Right atrium auricular region (tissue), 2 donors: Measurements from ENCODE around the gene PP2D1. TPM values are rescaled to one million over a fixed set of nuclear protein-coding genes. Genes with fewer than 3 reads are reported as not detected.
"Not testable (repeated sequence)": the region's sequence is repeated elsewhere in the genome, so short reads cannot be mapped to it uniquely, and the experiment has no call there.

ENCODE experiments used
- DNase-seq: peaks from one replicate; pipeline ENCODE4 v3.0.0-alpha.2; 2019; ENCODE audit warnings: low spot score
- H3K27ac ChIP-seq, 2 donors: fragments of 200-600 bp; sonication (generic); 1 replicate in 1 of 2; 2 replicates in 1 of 2; pipeline ENCODE4 v1.5.1; 2016 to 2019
- H3K27me3 ChIP-seq, 2 donors: fragments of 200-600 bp; sonication (generic); one replicate each; pipeline versions ENCODE4 v1.5.1 to v1.6.0; 2017 to 2019
- H3K36me3 ChIP-seq: fragments of 200-600 bp; sonication (generic); one replicate; pipeline ENCODE4 v1.5.1; 2016
- H3K4me1 ChIP-seq, 2 donors: fragments of 200-600 bp; sonication (generic); one replicate each; pipeline versions ENCODE4 v1.5.1 to v1.6.0; 2017 to 2019
- H3K4me3 ChIP-seq, 2 donors: fragments of 200-600 bp; sonication (generic); 1 replicate in 1 of 2; 2 replicates in 1 of 2; pipeline ENCODE4 v1.5.1; 2017 to 2019; ENCODE audit warnings: mild to moderate bottlenecking in 1 of 2, moderate library complexity in 1 of 2
- H3K9me3 ChIP-seq, 2 donors: fragments of 200-600 bp; sonication (generic); one replicate each; pipeline ENCODE4 v1.5.1; 2019
- CTCF ChIP-seq, 2 donors: fragments of 200-600 bp; sonication (generic); IDR thresholded peaks; one replicate each; pipeline ENCODE4 v1.5.1; 2019; ENCODE audit warnings: antibody characterized with exemption in 2 of 2
- total RNA-seq, 2 donors: library from RNA; depleted of rRNA; stranded (reverse); fragments of >200 nt; gene quantifications; one replicate each; pipeline ENCODE4 v1.1.0, GENCODE V29; 2016

Gene PP2D1
- total RNA-seq, 2 donors from 2014 or later: not detected

- Histone ChIP-seq H3K4me3 (no peak overlapping the region), H3K9me3 (no peaks in the 10 kb centered on the region), H3K36me3 (no peaks in the 10 kb centered on the region), H3K27ac (no peak overlapping the region), H3K4me1 (no peaks in the 10 kb centered on the region), H3K27me3 (no peaks in the 10 kb centered on the region)
- no peak for TF ChIP-seq CTCF (IDR thresholded peaks at IDR 0.05)
- no peak for DNase-seq
These were observed 4.1 kb downstream of the PP2D1 start for GRCh38 chr3:20007960-20008359.

GRCh38 chr3:20001932-20002331 lies 10.1 kb downstream of the PP2D1 start:
- DNase-seq: no peak
- no peaks in the 10 kb centered on the region for H3K27me3 ChIP-seq
- H3K27ac ChIP-seq: no peak overlapping the region
- no peaks in the 10 kb centered on the region for H3K4me1 ChIP-seq
- H3K36me3 ChIP-seq: no peaks in the 10 kb centered on the region
- H3K4me3 ChIP-seq: no peak overlapping the region
- H3K9me3 ChIP-seq: no peaks in the 10 kb centered on the region
- no peak for TF ChIP-seq CTCF (IDR thresholded peaks at IDR 0.05)

GRCh38 chr3:19997502-19997901 lies 14.6 kb downstream of the PP2D1 start:
- Histone ChIP-seq H3K9me3 (no peaks in the 10 kb centered on the region), H3K27ac (no peak overlapping the region)
- TF ChIP-seq CTCF (IDR thresholded peaks at IDR 0.05): no peak

GRCh38 chr3:19994796-19995195 lies 17.3 kb downstream of the PP2D1 start:
- no peaks in the 10 kb centered on the region for H3K4me1 ChIP-seq
- H3K27me3 ChIP-seq: no peaks in the 10 kb centered on the region
- H3K36me3 ChIP-seq: no peaks in the 10 kb centered on the region
- TF ChIP-seq CTCF (IDR thresholded peaks at IDR 0.05): no peak
- no peak overlapping the region for H3K4me3 ChIP-seq
- no peaks in the 10 kb centered on the region for H3K9me3 ChIP-seq
- no peak overlapping the region for H3K27ac ChIP-seq
- DNase-seq: no peak

More at GRCh38 chr3:19997502-19997901, 14.6 kb downstream of the PP2D1 start:
- no peaks in the 10 kb centered on the region for H3K4me1 ChIP-seq
- DNase-seq: no peak
- H3K4me3 ChIP-seq: no peak overlapping the region
- no peaks in the 10 kb centered on the region for H3K27me3 ChIP-seq
- no peaks in the 10 kb centered on the region for H3K36me3 ChIP-seq

GRCh38 chr3:19988904-19989303 lies 23.2 kb downstream of the PP2D1 start:
- H3K27me3 ChIP-seq, H3K27ac ChIP-seq, DNase-seq, H3K4me3 ChIP-seq, H3K9me3 ChIP-seq, H3K4me1 ChIP-seq: not testable (repeated sequence)
- H3K36me3 ChIP-seq: peaks cover 10% of the 10 kb centered on the region

GRCh38 chr3:19972054-19972453 lies 40.0 kb downstream of the PP2D1 start:
- H3K27ac ChIP-seq: no peak overlapping the region
- no peak for DNase-seq
- H3K9me3 ChIP-seq: no peaks in the 10 kb centered on the region
- H3K36me3 ChIP-seq: peaks cover 36% of the 10 kb centered on the region
- H3K4me3 ChIP-seq: no peak overlapping the region
- H3K27me3 ChIP-seq: no peaks in the 10 kb centered on the region
- no peak for TF ChIP-seq CTCF (IDR thresholded peaks at IDR 0.05)
- peaks cover 0 to 12% of the 10 kb centered on the region in 2 donors for H3K4me1 ChIP-seq
